H54 (cell line): ENCODE results near the gene BCAP29.
"Not testable (repeated sequence)": the region's sequence is repeated elsewhere in the genome, so short reads cannot be mapped to it uniquely, and the experiment has no call there.

Source experiments
- DNase-seq: peaks from one replicate; pipeline ENCODE4 v3.0.0; 2011; ENCODE audit warnings: low spot score, mixed read lengths; ENCODE audit not compliant: insufficient read length
- FAIRE-seq: peaks from 3 replicates; lab custom pipeline; 2011; peaks lifted over from hg19 to GRCh38; lab: Jason Lieb, UNC
- POLR2A ChIP-seq: IDR thresholded peaks from 2 replicates; pipeline ENCODE4 v1.6.1; 2011; ENCODE audit warnings: low read depth, mild to moderate bottlenecking, low read length

The BCAP29 gene, protein sequence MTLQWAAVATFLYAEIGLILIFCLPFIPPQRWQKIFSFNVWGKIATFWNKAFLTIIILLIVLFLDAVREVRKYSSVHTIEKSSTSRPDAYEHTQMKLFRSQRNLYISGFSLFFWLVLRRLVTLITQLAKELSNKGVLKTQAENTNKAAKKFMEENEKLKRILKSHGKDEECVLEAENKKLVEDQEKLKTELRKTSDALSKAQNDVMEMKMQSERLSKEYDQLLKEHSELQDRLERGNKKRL

GRCh38 chr7:107579885-107580715, at the start of gene BCAP29:
Gene BCAP29 (plus strand): TSS chr7:107580246. CDS start chr7:107580773, 527 bp downstream.
- peak; percentile 70 for DNase-seq
- peak; percentile 85 for TF ChIP-seq POLR2A
- no peak for FAIRE-seq

GRCh38 chr7:107530751-107531150, 49.3 kb upstream of the BCAP29 start:
- no peak for DNase-seq
- no peak for FAIRE-seq
- TF ChIP-seq POLR2A: no peak

- no peak for TF ChIP-seq POLR2A
- FAIRE-seq (no peak), DNase-seq (no peak)
Observed at GRCh38 chr7:107534139-107534538, 45.9 kb upstream of the BCAP29 start.

DNA sequence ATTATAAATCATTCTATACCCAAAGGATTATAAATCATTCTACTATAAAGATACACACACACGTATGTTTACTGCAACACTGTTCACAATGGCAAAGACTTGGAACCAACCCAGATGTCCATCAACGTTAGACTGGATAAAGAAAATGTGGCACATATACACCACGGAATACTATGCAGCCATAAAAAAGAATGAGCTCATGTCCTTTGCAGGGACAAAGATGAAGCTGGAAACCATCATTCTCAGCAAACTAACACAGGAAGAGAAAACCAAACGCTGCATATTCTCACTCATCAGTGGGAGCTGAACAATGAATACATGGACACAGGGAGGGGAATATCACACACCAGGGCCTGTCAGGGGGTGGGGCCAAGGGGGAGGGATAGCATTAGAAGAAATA, 42.8 kb upstream of the BCAP29 start:
- not testable (repeated sequence) for FAIRE-seq, DNase-seq

DNA sequence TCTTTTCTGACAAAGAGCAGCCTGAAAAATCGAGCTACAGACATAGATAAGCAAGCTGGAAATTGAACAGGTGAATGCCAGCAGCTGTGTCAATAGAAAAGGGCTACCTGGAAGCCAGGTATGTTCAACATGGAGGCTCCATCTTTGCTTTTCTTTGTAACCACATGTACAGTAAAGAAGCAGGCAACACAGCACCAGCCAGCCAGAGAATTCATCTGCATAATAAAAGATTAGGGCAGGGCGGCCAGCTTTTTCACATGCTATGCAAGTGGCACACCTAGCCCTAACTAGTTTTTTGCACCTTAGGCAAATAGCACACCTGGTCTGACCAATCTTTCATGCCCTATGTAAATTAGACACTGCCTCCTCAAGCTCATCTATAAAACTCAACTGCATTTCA, 42.0 kb upstream of the BCAP29 start:
- no peak for DNase-seq
- FAIRE-seq: no peak
- no peak for TF ChIP-seq POLR2A

GRCh38 chr7:107543338-107543993, 36.6 kb upstream of the BCAP29 start:
- FAIRE-seq: no peak
- TF ChIP-seq POLR2A: no peak

GRCh38 chr7:107544848-107545591, 35.0 kb upstream of the BCAP29 start:
- DNase-seq (no peak), FAIRE-seq (no peak)
- TF ChIP-seq POLR2A: no peak

More at GRCh38 chr7:107543338-107543993, 36.6 kb upstream of the BCAP29 start:
- DNase-seq: no peak

- TF ChIP-seq POLR2A: no peak
- no peak for FAIRE-seq
Observed at GRCh38 chr7:107551936-107552335, 28.1 kb upstream of the BCAP29 start.

GRCh38 chr7:107555893-107556292, 24.2 kb upstream of the BCAP29 start:
- FAIRE-seq (no peak), DNase-seq (no peak)
- TF ChIP-seq POLR2A: no peak

More at GRCh38 chr7:107551936-107552335, 28.1 kb upstream of the BCAP29 start:
- DNase-seq: no peak

DNA sequence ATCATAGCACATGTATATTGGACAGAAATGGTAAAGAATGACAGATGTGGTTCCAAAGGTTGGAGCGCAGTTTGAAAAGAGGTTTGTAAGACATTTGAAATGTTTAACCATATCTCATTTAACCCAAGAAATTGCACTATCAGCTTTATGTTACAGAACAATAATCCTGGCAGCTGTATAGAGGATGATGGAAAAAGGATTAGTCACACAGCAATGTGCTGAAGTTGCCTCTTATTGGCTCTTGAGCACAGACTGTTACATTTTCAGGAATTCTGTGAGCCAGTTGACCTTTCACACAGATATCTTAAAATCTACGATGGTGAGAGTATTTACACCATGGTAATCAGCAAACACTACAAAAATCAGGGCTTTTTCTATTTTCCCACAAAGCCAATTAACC, 20.2 kb upstream of the BCAP29 start:
- DNase-seq (peak; percentile 15), FAIRE-seq (peak; percentile 83)
- no peak for TF ChIP-seq POLR2A

DNA sequence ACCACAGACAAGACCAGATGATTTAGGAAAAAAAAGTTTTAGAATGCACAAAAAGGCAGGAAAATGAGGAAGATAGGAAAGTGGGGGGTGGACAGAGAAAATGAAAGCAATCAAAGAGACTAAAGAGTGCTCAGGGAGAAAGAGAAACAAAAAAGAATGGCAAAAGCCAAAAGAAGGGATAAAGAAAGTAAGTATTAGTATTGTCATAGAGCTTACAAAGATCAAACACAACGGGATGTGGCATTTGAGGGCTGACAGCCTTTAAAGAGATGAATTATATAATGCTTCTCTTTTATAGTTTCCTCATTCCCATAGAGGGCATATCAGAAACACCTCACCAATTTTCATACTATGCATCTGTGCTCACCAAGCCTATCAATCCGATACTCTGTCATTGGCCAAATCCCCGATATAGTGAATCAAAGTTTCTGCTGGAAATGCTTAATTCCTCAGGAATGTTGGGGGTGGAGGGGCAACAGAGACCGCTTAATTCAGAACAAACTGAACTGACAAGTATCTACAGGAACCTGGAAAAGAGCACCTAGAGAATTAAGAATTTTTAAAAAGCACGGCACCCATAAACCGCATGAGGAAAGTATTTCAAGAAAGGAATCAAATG, 19.0 kb upstream of the BCAP29 start:
- no peak for FAIRE-seq
- DNase-seq: no peak
- TF ChIP-seq POLR2A: no peak

DNA sequence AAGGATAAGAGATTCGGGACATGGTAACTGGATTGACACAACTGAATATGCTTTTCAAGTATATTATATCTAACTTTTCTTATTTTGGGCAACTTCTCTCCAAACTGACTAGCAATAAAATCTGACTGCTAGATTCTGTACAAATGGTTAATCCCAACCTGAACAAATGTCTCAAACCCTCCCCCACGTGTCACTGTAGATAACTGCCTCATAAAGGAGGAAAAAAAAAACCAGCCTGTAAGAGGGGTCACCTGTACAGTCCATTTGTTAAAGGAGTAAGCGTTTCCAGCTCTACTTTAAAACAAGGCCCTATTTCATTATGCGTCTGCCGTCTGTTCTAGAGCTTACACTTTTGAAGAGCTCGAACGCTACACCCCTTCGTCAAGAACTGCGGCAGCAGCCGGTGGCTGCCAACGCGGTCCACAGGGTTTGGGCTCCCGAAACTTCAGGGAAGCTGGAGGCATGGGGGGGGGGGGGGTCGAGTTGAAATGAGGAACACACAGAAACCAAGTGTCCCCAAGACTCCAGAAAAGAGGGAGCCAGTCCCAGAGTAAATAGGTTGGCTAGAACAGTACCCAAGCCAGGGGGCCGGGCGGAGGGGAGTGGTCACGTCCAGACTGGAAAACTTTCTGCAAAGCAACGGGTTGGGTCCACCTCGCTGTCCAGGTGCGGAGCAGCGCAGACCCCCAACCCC, 16.8 kb upstream of the BCAP29 start:
- DNase-seq (peak; percentile 35), FAIRE-seq (peak; percentile 20)
- no peak for TF ChIP-seq POLR2A

GRCh38 chr7:107563775-107564552, 16.1 kb upstream of the BCAP29 start, which contains the start of the genes COG5 and DUS4L:
Gene COG5 (minus strand): TSS chr7:107563920. CDS start chr7:107563896, 24 bp downstream.
Gene DUS4L (plus strand): TSS chr7:107563971. CDS start chr7:107567071, 3,100 bp downstream.
- FAIRE-seq: peak; percentile 75
- peak; percentile 48 for DNase-seq
- TF ChIP-seq POLR2A: peak; percentile 87
